Tibial nerve (tissue), 4 donors: Measurements from ENCODE around the gene NOS1AP.

Experiments
- EP300 ChIP-seq, 2 donors: sonication (generic); formaldehyde crosslinking; IDR thresholded peaks; one replicate each; pipeline ENCODE4 v1.6.1; 2017; ENCODE audit warnings: antibody characterized with exemption in 2 of 2, mild to moderate bottlenecking in 1 of 2
- TF ChIP-seq, protein P1 (sequence below), 5 experiments: fragments of 200-600 bp in 3 of 5; fragments of 450-650 bp in 2 of 5; sonication (generic) in 3 of 5; IDR thresholded peaks; one replicate each; pipeline ENCODE4 v1.5.1; 2016 to 2019; ENCODE audit warnings: antibody characterized with exemption in 5 of 5, mild to moderate bottlenecking in 3 of 5, moderate library complexity in 2 of 5

DNA sequence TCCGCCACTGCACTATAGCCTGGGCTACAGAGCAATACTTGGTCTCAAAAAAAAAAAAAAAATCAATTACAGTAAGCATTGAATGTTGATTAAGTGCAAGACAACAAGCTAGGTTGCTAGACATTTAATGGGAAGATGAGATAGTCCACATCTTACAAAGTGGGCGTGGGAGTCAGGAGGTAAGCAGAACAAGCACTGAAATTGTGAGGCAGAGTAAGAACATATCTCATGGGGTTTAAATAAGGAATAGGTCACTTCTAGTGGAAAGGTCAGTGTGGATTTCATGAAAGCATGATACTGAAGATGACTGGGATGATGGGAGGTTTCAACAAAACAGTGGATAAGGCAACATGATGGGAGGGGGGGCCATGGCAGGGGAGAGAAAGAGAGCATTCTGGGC lies 44.0 kb upstream of the NOS1AP start:
- TF ChIP-seq, protein P1, sequence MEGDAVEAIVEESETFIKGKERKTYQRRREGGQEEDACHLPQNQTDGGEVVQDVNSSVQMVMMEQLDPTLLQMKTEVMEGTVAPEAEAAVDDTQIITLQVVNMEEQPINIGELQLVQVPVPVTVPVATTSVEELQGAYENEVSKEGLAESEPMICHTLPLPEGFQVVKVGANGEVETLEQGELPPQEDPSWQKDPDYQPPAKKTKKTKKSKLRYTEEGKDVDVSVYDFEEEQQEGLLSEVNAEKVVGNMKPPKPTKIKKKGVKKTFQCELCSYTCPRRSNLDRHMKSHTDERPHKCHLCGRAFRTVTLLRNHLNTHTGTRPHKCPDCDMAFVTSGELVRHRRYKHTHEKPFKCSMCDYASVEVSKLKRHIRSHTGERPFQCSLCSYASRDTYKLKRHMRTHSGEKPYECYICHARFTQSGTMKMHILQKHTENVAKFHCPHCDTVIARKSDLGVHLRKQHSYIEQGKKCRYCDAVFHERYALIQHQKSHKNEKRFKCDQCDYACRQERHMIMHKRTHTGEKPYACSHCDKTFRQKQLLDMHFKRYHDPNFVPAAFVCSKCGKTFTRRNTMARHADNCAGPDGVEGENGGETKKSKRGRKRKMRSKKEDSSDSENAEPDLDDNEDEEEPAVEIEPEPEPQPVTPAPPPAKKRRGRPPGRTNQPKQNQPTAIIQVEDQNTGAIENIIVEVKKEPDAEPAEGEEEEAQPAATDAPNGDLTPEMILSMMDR (IDR thresholded peaks at IDR 0.05): no peak
- TF ChIP-seq EP300 (IDR thresholded peaks at IDR 0.05): no peak
